Spleen (tissue), 7 donors: ENCODE data around the gene PEX14.
"Not testable (repeated sequence)": the region's sequence is repeated elsewhere in the genome, so short reads cannot be mapped to it uniquely, and the experiment has no call there.

ENCODE experiments used
- CTCF ChIP-seq, 11 experiments: fragments of 200-600 bp in 7 of 11; fragments of 450-650 bp in 4 of 11; sonication (generic) in 4 of 11; IDR thresholded peaks in 8 of 11; conservative IDR thresholded peaks in 3 of 11; 1 replicate in 7 of 11; 2 replicates in 4 of 11; pipeline versions ENCODE4 v1.4.0 to v1.8.0; 2016 to 2021; ENCODE audit warnings: antibody characterized with exemption in 11 of 11, inconsistent platforms in 4 of 11, mild to moderate bottlenecking in 1 of 11
- POLR2A ChIP-seq, 3 donors: fragments of 450-650 bp; IDR thresholded peaks; one replicate each; pipeline ENCODE4 v1.5.1; 2017; ENCODE audit warnings: antibody characterized with exemption in 3 of 3, mild to moderate bottlenecking in 1 of 3
- POLR2AphosphoS5 ChIP-seq, 3 donors: sonication (generic); formaldehyde crosslinking; IDR thresholded peaks; one replicate each; pipeline ENCODE4 v1.5.1; 2017; ENCODE audit warnings: antibody characterized with exemption in 3 of 3
- donor health status: DM: no; HTN: no; CAD: no; lungs with moderate emphysema.
- donor health status: DM: no; HTN: no; CAD: no.
- donor health status: DM: no; HTN: no; CAD: no.

- TF ChIP-seq CTCF (IDR thresholded peaks at IDR 0.05 in 8 of 11, conservative IDR thresholded peaks at IDR 0.05 in 3 of 11); POLR2A (IDR thresholded peaks at IDR 0.05); POLR2AphosphoS5 (IDR thresholded peaks at IDR 0.05): not testable (repeated sequence)
Measured at GRCh38 chr1:10425826-10426534, 48.8 kb upstream of the PEX14 start.
